Thoracic aorta (tissue), 2 donors: ENCODE data around the gene RBM47. TPM values are rescaled to one million over a fixed set of nuclear protein-coding genes. Genes with fewer than 3 reads are reported as not detected.

Experiments used
- ATAC-seq: fragments of 150-250 bp; one replicate; pipeline ENCODE4 v1.8.0; 2017; ENCODE audit warnings: low read depth; ENCODE audit not compliant: insufficient number of reproducible peaks, low FRiP score
- DNase-seq: peaks from one replicate; pipeline ENCODE4 v3.0.0-alpha.2; 2020; ENCODE audit warnings: low spot score
- H3K27ac ChIP-seq, 2 donors: fragments of 200-600 bp; sonication (generic); 1 replicate in 1 of 2; 2 replicates in 1 of 2; pipeline ENCODE4 v1.5.1; 2016; ENCODE audit warnings: mild to moderate bottlenecking in 2 of 2, moderate library complexity in 2 of 2
- H3K27me3 ChIP-seq: fragments of 200-600 bp; sonication (generic); replicated peaks from 2 replicates; pipeline ENCODE4 v1.6.0; 2016; ENCODE audit warnings: mild to moderate bottlenecking; ENCODE audit not compliant: insufficient read depth
- H3K36me3 ChIP-seq: fragments of 200-600 bp; sonication (generic); one replicate; pipeline ENCODE4 v1.5.1; 2016
- H3K4me1 ChIP-seq, 2 donors: fragments of 200-600 bp; sonication (generic); 1 replicate in 1 of 2; 2 replicates in 1 of 2; pipeline versions ENCODE4 v1.5.1 to v1.6.0; 2016; ENCODE audit warnings: low read depth in 2 of 2, mild to moderate bottlenecking in 1 of 2; ENCODE audit not compliant: control insufficient read depth in 1 of 2
- H3K4me3 ChIP-seq: fragments of 200-600 bp; sonication (generic); 2 replicates; pipeline ENCODE4 v1.5.1; 2016; ENCODE audit warnings: mild to moderate bottlenecking
- H3K9me3 ChIP-seq: fragments of 200-600 bp; sonication (generic); 2 replicates; pipeline ENCODE4 v1.5.1; 2016
- CTCF ChIP-seq: fragments of 200-600 bp; sonication (generic); IDR thresholded peaks from one replicate; pipeline ENCODE4 v1.5.1; 2019; ENCODE audit warnings: antibody characterized with exemption
- total RNA-seq, 2 donors: library from RNA; depleted of rRNA; stranded (reverse); fragments of >200 nt; gene quantifications; one replicate each; pipeline versions ENCODE4 v1.1.0 to v1.2.3, GENCODE V29; 2016

Gene RBM47
- total RNA-seq, 2 donors from 2014 or later = 31.5 to 56.7 TPM

- Histone ChIP-seq H3K36me3 (no peaks in the 10 kb centered on the region), H3K27ac (no peak overlapping the region), H3K9me3 (no peaks in the 10 kb centered on the region), H3K4me3 (no peak overlapping the region), H3K4me1 (peaks cover 6 to 13% of the 10 kb centered on the region in 2 donors), H3K27me3 (no peaks in the 10 kb centered on the region)
- no peak for ATAC-seq
- no peak for DNase-seq
- no peak for TF ChIP-seq CTCF
Observed at GRCh38 chr4:40581254-40582140, 48.2 kb downstream of the RBM47 start.

GRCh38 chr4:40579983-40580382 is 49.7 kb downstream of the RBM47 start:
- Histone ChIP-seq H3K4me1 (peaks cover 8 to 15% of the 10 kb centered on the region in 2 donors), H3K27ac (no peak overlapping the region), H3K9me3 (no peaks in the 10 kb centered on the region), H3K36me3 (no peaks in the 10 kb centered on the region), H3K4me3 (no peak overlapping the region), H3K27me3 (no peaks in the 10 kb centered on the region)
- DNase-seq = no peak
- TF ChIP-seq CTCF = no peak
- no peak for ATAC-seq

GRCh38 chr4:40577588-40578253 is 51.9 kb downstream of the RBM47 start:
- H3K9me3 ChIP-seq = no peaks in the 10 kb centered on the region
- H3K27ac ChIP-seq = peak overlapping the region; percentile 62 to 64
- ATAC-seq (no peak), DNase-seq (no peak)
- H3K4me3 ChIP-seq = peak overlapping the region; percentile 50
- H3K27me3 ChIP-seq = no peaks in the 10 kb centered on the region
- H3K36me3 ChIP-seq = no peaks in the 10 kb centered on the region
- no peak for TF ChIP-seq CTCF
- peaks cover 8 to 15% of the 10 kb centered on the region in 2 donors for H3K4me1 ChIP-seq

- Histone ChIP-seq H3K4me3 (peak overlapping the region; percentile 50), H3K4me1 (peaks cover 8 to 15% of the 10 kb centered on the region in 2 donors), H3K27me3 (no peaks in the 10 kb centered on the region), H3K9me3 (no peaks in the 10 kb centered on the region), H3K27ac (peak overlapping the region; percentile 62 to 64), H3K36me3 (no peaks in the 10 kb centered on the region)
- TF ChIP-seq CTCF = no peak
- ATAC-seq (peak; percentile 86), DNase-seq (peak; percentile 58)
Observed at GRCh38 chr4:40576651-40577480, 52.8 kb downstream of the RBM47 start.

- TF ChIP-seq CTCF = no peak
- no peak overlapping the region for H3K27ac ChIP-seq
- no peaks in the 10 kb centered on the region for H3K27me3 ChIP-seq
- ATAC-seq (no peak), DNase-seq (no peak)
- H3K9me3 ChIP-seq = no peaks in the 10 kb centered on the region
- H3K4me1 ChIP-seq = peaks cover 8 to 15% of the 10 kb centered on the region in 2 donors
- H3K4me3 ChIP-seq = no peak overlapping the region
- H3K36me3 ChIP-seq = no peaks in the 10 kb centered on the region
Observed at GRCh38 chr4:40575846-40576245, 53.8 kb downstream of the RBM47 start.
